ENCODE measurements around the gene ARSB. TPM values are rescaled to one million over a fixed set of nuclear protein-coding genes. Genes with fewer than 3 reads are reported as not detected.

The ARSB gene
- total RNA-seq, 1 donor from 2014 or later: 21.4 TPM

GRCh38 chr5:79020861-79021561, 35.9 kb upstream of the ARSB start:
- Mint-ChIP-seq H3K27ac (no peak overlapping the region), H3K27me3 (ENCODE audit: low read depth) (peaks cover 26% of the 10 kb centered on the region), H3K4me3 (peak overlapping the region; percentile 53), H3K36me3 (no peaks in the 10 kb centered on the region), H3K9me3 (no peaks in the 10 kb centered on the region), H3K4me1 (peaks cover 27% of the 10 kb centered on the region)
- TF ChIP-seq, protein P1, sequence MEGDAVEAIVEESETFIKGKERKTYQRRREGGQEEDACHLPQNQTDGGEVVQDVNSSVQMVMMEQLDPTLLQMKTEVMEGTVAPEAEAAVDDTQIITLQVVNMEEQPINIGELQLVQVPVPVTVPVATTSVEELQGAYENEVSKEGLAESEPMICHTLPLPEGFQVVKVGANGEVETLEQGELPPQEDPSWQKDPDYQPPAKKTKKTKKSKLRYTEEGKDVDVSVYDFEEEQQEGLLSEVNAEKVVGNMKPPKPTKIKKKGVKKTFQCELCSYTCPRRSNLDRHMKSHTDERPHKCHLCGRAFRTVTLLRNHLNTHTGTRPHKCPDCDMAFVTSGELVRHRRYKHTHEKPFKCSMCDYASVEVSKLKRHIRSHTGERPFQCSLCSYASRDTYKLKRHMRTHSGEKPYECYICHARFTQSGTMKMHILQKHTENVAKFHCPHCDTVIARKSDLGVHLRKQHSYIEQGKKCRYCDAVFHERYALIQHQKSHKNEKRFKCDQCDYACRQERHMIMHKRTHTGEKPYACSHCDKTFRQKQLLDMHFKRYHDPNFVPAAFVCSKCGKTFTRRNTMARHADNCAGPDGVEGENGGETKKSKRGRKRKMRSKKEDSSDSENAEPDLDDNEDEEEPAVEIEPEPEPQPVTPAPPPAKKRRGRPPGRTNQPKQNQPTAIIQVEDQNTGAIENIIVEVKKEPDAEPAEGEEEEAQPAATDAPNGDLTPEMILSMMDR (IDR thresholded peaks at IDR 0.05; ENCODE audit: unreplicated experiment): peak; percentile 66
- peak in 1 of 2 experiments; percentile 60 for DNase-seq (ENCODE audit: low spot score in 2 of 2, unreplicated experiment in 2 of 2)

GRCh38 chr5:79014631-79015030, 29.5 kb upstream of the ARSB start:
- peaks cover 15% of the 10 kb centered on the region for H3K9me3 Mint-ChIP-seq
- H3K4me3 Mint-ChIP-seq: no peak overlapping the region
- no peak overlapping the region for H3K27ac Mint-ChIP-seq
- TF ChIP-seq, protein P1 (IDR thresholded peaks at IDR 0.05; ENCODE audit: unreplicated experiment): no peak
- H3K36me3 Mint-ChIP-seq: peaks cover 5% of the 10 kb centered on the region
- no peaks in the 10 kb centered on the region for H3K4me1 Mint-ChIP-seq
- H3K27me3 Mint-ChIP-seq (ENCODE audit: low read depth): peaks cover 29% of the 10 kb centered on the region
- no peak for DNase-seq (ENCODE audit: low spot score in 2 of 2, unreplicated experiment in 2 of 2)

DNA sequence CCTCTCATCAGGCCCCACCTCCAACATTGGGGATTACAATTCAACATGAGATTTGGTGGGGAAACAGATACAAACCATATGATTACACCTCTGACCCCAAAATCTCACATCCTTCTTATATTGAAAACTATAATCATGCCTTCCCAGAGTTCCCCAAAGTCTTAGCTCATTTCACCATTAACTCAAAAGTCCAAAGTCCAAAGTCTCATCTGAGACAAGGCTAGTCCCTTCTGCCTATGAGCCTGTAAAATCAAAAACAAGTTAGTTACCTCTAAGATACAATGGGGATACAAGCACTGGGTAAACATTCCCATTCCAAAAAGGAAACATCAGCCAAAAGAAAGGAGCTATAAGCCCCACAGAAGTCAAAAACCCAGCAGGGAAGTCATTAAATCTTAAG, 26.8 kb upstream of the ARSB start:
- H3K27me3 Mint-ChIP-seq (ENCODE audit: low read depth): peaks cover 18% of the 10 kb centered on the region
- H3K4me1 Mint-ChIP-seq: no peaks in the 10 kb centered on the region
- H3K36me3 Mint-ChIP-seq: peaks cover 5% of the 10 kb centered on the region
- H3K9me3 Mint-ChIP-seq: peaks cover 15% of the 10 kb centered on the region
- DNase-seq (ENCODE audit: low spot score in 2 of 2, unreplicated experiment in 2 of 2): no peak
- H3K4me3 Mint-ChIP-seq: no peak overlapping the region
- TF ChIP-seq, protein P1 (IDR thresholded peaks at IDR 0.05; ENCODE audit: unreplicated experiment): no peak
- no peak overlapping the region for H3K27ac Mint-ChIP-seq

DNA sequence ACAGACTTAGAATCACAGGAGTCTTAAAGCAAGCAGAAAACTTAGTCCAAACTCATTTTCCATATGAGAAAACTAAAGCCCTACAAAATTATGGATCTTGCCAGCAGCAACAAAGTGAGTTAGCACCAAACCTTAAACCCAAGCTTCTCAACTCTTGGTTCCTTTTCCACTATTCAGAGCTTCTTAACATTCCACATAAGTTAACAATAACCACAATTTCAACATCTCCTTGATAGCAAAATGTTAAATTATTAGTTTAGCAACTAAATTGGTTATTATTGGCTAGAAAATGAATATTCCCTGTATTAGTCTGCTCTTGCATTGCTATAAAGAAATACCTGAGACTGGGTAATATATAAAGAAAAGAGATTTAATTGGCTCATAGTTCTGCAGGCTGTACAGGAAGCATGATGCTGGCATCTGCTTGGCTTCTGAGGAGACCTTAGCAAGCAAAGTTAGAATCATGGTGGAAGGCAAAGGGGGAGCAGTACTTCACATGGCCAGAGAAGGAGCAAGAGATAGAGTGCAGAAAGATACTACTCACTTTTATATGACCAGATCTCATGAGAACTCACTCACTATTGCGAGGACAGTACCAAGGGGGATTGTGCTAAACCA, 26.2 kb upstream of the ARSB start:
- peaks cover 15% of the 10 kb centered on the region for H3K9me3 Mint-ChIP-seq
- peaks cover 16% of the 10 kb centered on the region for H3K27me3 Mint-ChIP-seq (ENCODE audit: low read depth)
- H3K27ac Mint-ChIP-seq: no peak overlapping the region
- H3K4me1 Mint-ChIP-seq: no peaks in the 10 kb centered on the region
- no peak for DNase-seq (ENCODE audit: low spot score in 2 of 2, unreplicated experiment in 2 of 2)
- H3K4me3 Mint-ChIP-seq: no peak overlapping the region
- TF ChIP-seq, protein P1 (IDR thresholded peaks at IDR 0.05; ENCODE audit: unreplicated experiment): no peak
- peaks cover 5% of the 10 kb centered on the region for H3K36me3 Mint-ChIP-seq

DNA sequence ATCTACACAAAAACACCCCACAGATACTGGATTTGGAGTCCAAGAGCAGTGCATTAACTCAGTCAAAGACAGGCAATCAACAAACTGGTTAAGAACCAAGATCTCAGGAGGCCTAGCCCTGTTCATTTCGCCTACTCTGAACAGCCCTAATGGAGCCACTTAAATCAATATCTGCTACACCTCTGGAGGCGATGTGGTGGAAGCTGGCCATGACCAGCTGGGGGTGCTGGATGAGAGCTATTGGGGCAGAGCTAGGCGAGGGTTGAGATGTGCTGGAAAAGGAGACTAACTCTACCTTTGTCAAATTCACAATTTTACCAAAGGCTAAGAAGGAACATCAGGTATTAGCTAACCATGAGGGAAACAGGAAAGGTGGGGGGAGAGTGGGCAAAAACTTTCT, 23.3 kb upstream of the ARSB start:
- Mint-ChIP-seq H3K4me3 (no peak overlapping the region), H3K4me1 (no peaks in the 10 kb centered on the region), H3K36me3 (peaks cover 5% of the 10 kb centered on the region), H3K9me3 (peaks cover 10% of the 10 kb centered on the region), H3K27ac (no peak overlapping the region), H3K27me3 (ENCODE audit: low read depth) (peaks cover 4% of the 10 kb centered on the region)
- TF ChIP-seq, protein P1 (IDR thresholded peaks at IDR 0.05; ENCODE audit: unreplicated experiment): no peak
- DNase-seq (ENCODE audit: low spot score in 2 of 2, unreplicated experiment in 2 of 2): no peak
